ENCODE measurements around the gene CLCC1.

The CLCC1 gene

DNA sequence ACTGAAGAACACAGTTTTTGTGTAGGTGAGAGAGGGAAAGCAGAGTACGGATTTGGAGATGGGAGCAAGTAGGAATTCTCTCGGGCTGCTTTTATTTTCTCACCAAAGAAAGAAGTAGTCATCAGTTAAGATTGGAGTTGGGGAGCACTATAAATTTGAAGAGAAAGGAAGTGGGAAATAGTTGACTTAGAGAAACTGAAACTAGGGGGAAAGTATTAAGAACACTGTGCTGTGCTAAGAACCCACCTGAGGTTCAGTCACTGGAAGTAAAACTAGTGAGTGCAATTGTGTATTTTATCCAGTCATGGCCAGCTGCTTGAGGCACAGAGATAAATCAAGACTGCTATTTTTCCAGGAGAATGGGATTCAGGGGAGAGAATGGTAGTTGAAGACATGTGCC is 37.4 kb downstream of the CLCC1 start:
- H3K4me3 ChIP-seq (ENCODE audit: low read length) = no peak overlapping the region
- TF ChIP-seq, protein P1, sequence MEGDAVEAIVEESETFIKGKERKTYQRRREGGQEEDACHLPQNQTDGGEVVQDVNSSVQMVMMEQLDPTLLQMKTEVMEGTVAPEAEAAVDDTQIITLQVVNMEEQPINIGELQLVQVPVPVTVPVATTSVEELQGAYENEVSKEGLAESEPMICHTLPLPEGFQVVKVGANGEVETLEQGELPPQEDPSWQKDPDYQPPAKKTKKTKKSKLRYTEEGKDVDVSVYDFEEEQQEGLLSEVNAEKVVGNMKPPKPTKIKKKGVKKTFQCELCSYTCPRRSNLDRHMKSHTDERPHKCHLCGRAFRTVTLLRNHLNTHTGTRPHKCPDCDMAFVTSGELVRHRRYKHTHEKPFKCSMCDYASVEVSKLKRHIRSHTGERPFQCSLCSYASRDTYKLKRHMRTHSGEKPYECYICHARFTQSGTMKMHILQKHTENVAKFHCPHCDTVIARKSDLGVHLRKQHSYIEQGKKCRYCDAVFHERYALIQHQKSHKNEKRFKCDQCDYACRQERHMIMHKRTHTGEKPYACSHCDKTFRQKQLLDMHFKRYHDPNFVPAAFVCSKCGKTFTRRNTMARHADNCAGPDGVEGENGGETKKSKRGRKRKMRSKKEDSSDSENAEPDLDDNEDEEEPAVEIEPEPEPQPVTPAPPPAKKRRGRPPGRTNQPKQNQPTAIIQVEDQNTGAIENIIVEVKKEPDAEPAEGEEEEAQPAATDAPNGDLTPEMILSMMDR (conservative IDR thresholded peaks at IDR 0.05; ENCODE audit: low read depth, low read length) = no peak
- DNase-seq (ENCODE audit: low read depth) = no peak

DNA sequence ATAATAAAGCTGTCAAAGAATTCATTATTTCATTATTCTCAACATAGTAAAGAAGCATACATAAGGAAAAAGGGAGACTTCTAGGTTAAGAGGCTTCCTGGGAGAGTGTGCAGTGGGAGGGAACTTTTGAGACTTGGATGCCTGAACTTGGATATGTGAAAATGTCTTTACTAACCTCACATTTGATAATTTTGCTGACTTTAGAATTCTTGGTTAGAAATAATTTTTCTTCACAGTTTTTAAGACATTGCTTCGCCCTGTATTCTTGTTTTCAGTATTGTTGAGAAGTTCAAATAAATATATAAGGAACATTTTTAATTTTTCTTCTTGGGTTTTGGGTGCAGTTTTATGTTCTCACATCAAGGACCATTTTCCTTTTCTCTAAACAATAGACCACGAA is 46.5 kb downstream of the CLCC1 start:
- TF ChIP-seq, protein P1 (conservative IDR thresholded peaks at IDR 0.05; ENCODE audit: low read depth, low read length) = no peak

More for the DNA sequence above, 46.5 kb downstream of the CLCC1 start:
- DNase-seq (ENCODE audit: low read depth) = no peak
- no peak overlapping the region for H3K4me3 ChIP-seq (ENCODE audit: low read length)

Data from retinal pigment epithelial cell (primary cell).